ENCODE measurements around the gene LRWD1. TPM values are rescaled to one million over a fixed set of nuclear protein-coding genes. Genes with fewer than 3 reads are reported as not detected.

LRWD1 gene
- total and polyA plus RNA-seq, 9 of the 15 experiments (the other 6 are each of a cell fraction or from before 2014, with no cell fraction given): 0.61 to 66.0 (median 33.2) TPM

- no peak for FAIRE-seq
- 55% methylated on average over 10 of the region's 10 CpGs for WGBS (ENCODE audit: insufficient coverage, low coverage, missing lambda C conversion rate)
- no peaks in the 10 kb centered on the region for H3K9me3 ChIP-seq (replicated peaks; ENCODE audit: control insufficient read depth, insufficient read depth, low read depth, low read length)
- no peak overlapping the region; a peak in 1 of 4 replicates for H3K9ac ChIP-seq (ENCODE audit: insufficient read depth in 1 of 2, low read depth in 2 of 2, low read length in 2 of 2)
- H3K36me3 ChIP-seq (ENCODE audit: control insufficient read depth, insufficient read depth, low read length): peaks cover 41% of the 10 kb centered on the region; the same call in 2 of the 3 replicates
- no TSS peak for BruUV-seq (replicated peaks)
- H3K79me2 ChIP-seq (ENCODE audit: control insufficient read depth, insufficient read depth, low read length): 0 out of 3 replicates have a peak, but pooled peaks cover 4% of the 10 kb centered on the region
- ChIA-PET CTCF (ENCODE audit: low intra/inter-chr PET ratio) (interaction anchor here (0.7 kb wide), 1 partner anchor 46 kb away, joined by 3 read pairs; no protein-coding TSS in a partner anchor), POLR2A (interaction anchor here (0.6 to 1.2 kb wide), 4 partner anchors 8 to 870 kb away, joined by 3 to 5 read pairs (median 3); partner anchors contain the start of gene ALKBH4)
- peak in 1 of 4 experiments; percentile 44 for DNase-seq (ENCODE audit: extremely low read depth in 1 of 4, low spot score in 3 of 4)
- no peak overlapping the region for H2AFZ ChIP-seq (ENCODE audit: low read depth, low read length)
- H3K4me2 ChIP-seq (ENCODE audit: insufficient read depth, low read length): no peak overlapping the region
- no peak overlapping the region for H3K4me3 ChIP-seq
- in situ Hi-C loops (cut with MboI): loop anchor here (25.0 kb wide), 2 partner anchors 106 to 206 kb away; partner anchors contain the start of genes POLR2J2, POLR2J3, SPDYE2 and SPDYE2B
- H3K27ac ChIP-seq (ENCODE audit: extremely low read depth, low read depth, low read length): no peak overlapping the region
- no peak; the same call in 2 of the 3 replicates for ATAC-seq
- no peaks in the 10 kb centered on the region for H3K27me3 ChIP-seq (ENCODE audit: control insufficient read depth in 2 of 2, insufficient read depth in 2 of 2, low read length in 2 of 2)
- H4K20me1 ChIP-seq (replicated peaks; ENCODE audit: control insufficient read depth, insufficient read depth, low read length): no peaks in the 10 kb centered on the region
- H3K9me1 ChIP-seq (ENCODE audit: control insufficient read depth, insufficient read depth, low read length): peaks cover 3% of the 10 kb centered on the region
- intact Hi-C loops (cut with micrococcal nuclease): no loop called here
- H3K4me1 ChIP-seq (replicated peaks in 1 of 2; ENCODE audit: control insufficient read depth in 2 of 2, insufficient read depth in 2 of 2, low read length in 2 of 2): peaks cover 5 to 37% of the 10 kb centered on the region in 2 experiments; a peak in 3 of 5 replicates
- TF ChIP-seq MEIS2 (IDR thresholded peaks at IDR 0.05; ENCODE audit: partially characterized antibody) (no peak), ZBTB9 (CRISPR knock-in tag; IDR thresholded peaks at IDR 0.05) (no peak), ZNF699 (CRISPR knock-in tag; IDR thresholded peaks at IDR 0.05; ENCODE audit: insufficient replicate concordance) (no peak), CBX3 (IDR thresholded peaks at IDR 0.05; ENCODE audit: borderline replicate concordance in 1 of 2, low read length in 2 of 2) (no peak), TOE1 (IDR thresholded peaks at IDR 0.05; ENCODE audit: borderline replicate concordance) (no peak), TOE1 (CRISPR knock-in tag; IDR thresholded peaks at IDR 0.05; ENCODE audit: borderline replicate concordance, low read depth) (no peak), HBP1 (CRISPR knock-in tag; IDR thresholded peaks at IDR 0.05) (no peak), MITF (IDR thresholded peaks at IDR 0.05) (no peak), ZSCAN29 (IDR thresholded peaks at IDR 0.05) (no peak), E2F6 (IDR thresholded peaks at IDR 0.05; ENCODE audit: borderline replicate concordance in 1 of 2, extremely low read depth in 1 of 2, insufficient read depth in 1 of 2, insufficient read length in 1 of 2, low read depth in 1 of 2, low read length in 1 of 2, poor library complexity in 1 of 2, severe bottlenecking in 1 of 2) (no peak), PRMT5 (CRISPR knock-in tag; IDR thresholded peaks at IDR 0.05) (no peak), FOSL1 (tag; conservative IDR thresholded peaks at IDR 0.05) (peak; percentile 33), ZNF121 (CRISPR knock-in tag; conservative IDR thresholded peaks at IDR 0.05) (peak; percentile 86), ZNF79 (CRISPR knock-in tag; IDR thresholded peaks at IDR 0.05; ENCODE audit: low read depth) (no peak), EGR1 (conservative IDR thresholded peaks at IDR 0.05) (peak; percentile 59), DNMT1 (IDR thresholded peaks at IDR 0.05) (no peak), JUNB (CRISPR knock-in tag; conservative IDR thresholded peaks at IDR 0.05) (no peak), MBD2 (IDR thresholded peaks at IDR 0.05; ENCODE audit: borderline replicate concordance, low read depth) (no peak)
These were observed 8.5 kb upstream of the LRWD1 start for GRCh38 chr7:102456327-102456726.

All from K562 (cell line).